GF-D8 (cell line): ENCODE measurements around the gene RAB3C.

Experiments
- DNase-seq: peaks from one replicate; lab custom pipeline; 2025; lab: John Stamatoyannopoulos, UW

RAB3C gene

DNA sequence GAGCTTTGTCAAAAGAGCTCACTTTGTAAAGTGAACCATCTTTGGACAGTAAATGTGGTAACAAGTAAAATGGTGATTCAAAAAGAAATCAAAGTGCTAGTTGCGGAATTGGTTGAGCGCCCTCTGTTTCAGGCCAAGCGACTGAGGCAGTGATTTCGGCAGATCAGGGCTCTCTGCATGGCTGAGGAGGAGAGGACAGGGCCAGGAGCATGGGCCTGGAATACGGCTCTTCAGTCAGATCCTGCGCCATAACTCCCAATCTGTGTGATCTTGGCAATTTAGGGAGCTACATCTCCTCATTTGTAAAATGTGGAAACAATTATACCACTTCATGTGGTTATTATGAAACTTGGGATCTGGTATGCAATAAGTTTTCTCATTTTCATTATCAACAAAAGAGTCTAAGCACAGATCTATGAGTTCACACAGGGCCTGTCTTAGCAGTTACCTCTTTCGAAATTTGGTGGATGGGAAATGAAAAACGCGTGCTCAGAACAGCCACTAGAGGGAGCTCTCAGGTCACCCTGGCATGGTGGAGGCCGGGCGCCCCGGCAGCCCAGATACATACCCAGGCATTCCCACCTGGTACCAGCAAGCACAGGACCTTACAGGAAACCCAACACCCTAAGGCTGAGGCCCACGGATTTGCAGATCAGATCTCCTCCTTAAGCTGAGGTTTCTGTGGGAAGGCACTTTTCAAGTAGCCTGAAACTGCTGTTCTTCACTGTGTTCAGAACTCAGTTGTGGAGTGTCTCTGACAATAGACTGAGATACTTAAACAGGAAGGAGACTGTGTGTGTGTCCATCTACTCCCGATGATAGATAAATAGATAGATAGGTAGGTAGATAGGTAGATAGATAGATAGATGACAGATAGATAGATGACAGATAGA, 303.7 kb downstream of the RAB3C start:
- DNase-seq, result no peak

GRCh38 chr5:58887311-58887710, 304.4 kb downstream of the RAB3C start:
- no peak for DNase-seq

- DNase-seq, result no peak
These were observed 305.0 kb downstream of the RAB3C start for GRCh38 chr5:58887721-58888409.

- DNase-seq, result no peak
These were observed 307.4 kb downstream of the RAB3C start for GRCh38 chr5:58890265-58890664.

DNA sequence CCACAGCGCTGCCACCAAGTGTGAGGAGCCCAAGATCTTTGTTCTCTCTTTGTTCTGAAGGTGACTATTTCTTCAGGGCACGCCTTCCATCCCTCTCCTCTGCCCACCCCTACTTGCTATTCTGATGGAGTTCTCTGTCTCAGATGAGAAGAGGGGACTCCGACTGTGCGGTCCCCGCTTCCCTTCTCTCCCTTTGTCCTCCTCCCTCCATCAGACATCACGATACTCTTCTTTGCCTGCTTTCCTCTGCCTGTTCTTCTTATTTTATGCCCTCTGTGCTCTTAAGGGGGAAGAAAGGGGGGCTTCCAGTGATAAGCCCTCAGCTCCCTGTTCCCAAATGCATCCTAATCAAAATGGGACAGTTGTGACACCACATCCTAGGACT, 307.8 kb downstream of the RAB3C start:
- no peak for DNase-seq

DNA sequence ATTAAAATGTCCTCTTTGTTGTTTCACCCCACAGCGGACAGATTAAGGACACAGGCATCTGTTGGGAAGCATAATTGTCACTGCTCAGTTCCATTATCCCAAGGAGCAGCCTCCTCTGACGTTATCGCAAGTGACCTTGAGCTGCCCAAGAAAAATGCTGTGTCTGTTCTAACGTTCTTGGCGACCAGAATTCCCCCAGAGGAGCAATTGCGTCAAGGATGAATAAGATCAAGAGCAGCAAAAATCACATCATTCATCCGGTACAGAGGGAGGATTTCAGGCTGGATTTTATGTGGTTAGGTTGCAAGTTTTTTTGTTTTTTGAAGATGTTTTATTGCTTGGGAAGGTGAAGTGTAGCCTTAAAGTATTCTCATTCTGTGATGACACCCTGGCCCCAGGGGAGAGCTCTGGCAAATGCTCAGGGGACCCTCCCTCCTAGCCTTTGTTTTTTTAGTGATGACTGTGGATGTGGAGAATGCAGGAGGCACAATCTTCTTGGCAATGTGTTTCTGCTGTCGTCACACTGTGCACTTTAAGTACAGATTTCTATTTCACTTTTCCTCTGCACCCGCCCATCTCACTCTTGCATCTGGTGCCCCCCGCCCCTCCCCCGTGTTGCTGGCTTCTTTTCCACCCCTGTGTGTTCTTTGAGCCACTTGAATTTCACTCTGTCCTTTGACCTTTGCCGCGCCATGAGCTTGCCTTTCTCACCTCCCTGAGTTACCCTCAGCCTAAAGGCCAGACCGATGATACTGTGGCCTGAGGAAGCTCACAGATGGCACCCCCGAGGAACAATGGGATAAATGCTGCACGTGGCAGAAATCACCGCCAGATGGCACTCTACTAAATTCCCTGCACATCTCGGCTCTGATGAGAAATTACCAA, 308.5 kb downstream of the RAB3C start:
- DNase-seq, result no peak

DNA sequence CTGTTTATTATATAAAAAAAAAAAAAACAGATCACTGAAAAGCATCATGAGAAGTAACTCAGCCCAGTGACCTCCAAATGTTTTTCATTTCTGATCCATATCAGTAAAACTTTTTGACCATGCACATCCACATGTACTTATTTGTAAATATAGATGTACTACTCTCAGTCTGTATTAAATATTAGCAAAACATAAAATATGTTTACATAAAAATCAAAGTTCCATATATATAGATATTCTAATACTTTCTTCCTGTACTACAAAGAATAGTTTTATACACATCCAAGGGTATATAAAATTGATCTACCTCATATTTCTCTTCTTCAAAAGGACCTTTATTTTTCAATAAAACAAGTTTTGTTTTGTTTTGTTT, 309.1 kb downstream of the RAB3C start:
- no peak for DNase-seq

- DNase-seq, result no peak
These were observed 310.7 kb downstream of the RAB3C start for GRCh38 chr5:58893551-58893950.

DNA sequence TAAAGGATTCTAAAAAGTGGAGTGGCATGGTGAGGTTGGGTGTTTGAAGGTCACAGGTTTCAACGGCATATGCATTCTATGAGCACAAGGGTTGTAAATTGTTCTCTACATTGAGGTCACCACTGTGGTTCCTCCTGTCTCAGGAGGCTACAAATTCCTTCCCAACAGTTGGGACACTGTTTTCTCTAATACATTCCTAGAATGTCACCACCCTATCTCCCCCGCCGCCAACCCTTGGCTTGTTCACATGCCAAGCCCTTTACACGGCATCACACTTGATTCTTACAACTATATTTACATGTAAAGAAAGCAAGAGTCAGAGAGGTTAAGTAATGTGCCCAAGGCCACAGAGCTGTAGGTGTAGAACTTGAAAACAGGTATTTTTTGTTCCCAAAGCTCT, 315.1 kb downstream of the RAB3C start:
- DNase-seq, result no peak

DNA sequence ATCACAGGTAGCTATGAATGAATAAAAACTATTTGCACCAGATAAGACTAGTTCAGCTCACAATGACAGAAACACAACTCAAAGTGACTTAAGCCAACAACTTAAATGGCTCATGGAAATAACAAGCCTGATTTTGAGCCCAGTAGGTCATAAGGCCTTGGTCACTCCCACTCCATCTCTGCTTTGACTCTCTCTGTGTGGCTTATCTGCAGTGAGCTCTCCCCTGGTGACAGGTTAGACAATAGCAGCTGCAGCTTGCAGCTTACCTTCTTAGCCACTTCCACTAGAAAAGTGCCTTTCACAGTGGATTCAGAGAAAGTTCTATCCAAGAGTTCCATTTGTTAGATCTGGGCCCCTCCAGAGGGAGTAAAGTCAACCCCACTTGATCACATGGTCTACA, 315.7 kb downstream of the RAB3C start:
- DNase-seq, result no peak

DNA sequence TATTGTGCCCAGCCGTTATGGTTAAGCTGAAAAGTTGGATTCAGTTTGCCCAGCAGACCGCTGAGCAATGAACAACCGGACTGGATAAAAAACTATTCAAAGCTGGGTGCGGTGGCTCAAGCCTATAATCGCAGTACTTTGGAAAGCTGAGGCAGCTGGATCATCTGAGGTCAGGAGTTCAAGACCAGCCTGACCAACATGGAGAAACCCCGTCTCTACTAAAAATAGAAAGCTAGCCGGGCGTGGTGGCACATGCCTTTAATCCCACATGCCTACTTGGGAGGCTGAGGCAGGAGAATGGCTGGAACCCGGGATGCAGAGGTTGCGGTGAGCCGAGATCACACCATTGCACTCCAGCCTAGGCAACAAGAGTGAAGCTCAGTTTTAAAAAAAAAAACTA, 318.4 kb downstream of the RAB3C start:
- DNase-seq, result no peak

DNA sequence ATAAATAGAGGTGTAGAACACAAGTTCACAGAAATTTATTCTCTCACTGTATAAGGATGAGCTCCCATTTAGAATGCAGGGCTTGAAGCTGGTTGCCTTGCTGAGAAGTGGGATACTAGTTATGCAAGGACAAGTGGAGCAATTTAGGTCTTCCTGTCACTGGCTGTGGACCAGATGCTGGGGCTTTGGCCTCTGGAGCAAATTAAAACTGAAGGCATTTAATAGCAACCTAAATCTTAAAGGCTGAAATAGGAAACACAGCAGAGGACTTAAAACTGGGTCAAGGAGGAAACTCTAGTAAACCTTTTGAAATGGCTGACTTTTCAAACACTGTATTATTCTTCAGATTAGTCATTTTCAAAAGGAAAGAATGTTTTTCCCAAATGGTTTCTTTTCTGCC, 319.4 kb downstream of the RAB3C start:
- no peak for DNase-seq

DNA sequence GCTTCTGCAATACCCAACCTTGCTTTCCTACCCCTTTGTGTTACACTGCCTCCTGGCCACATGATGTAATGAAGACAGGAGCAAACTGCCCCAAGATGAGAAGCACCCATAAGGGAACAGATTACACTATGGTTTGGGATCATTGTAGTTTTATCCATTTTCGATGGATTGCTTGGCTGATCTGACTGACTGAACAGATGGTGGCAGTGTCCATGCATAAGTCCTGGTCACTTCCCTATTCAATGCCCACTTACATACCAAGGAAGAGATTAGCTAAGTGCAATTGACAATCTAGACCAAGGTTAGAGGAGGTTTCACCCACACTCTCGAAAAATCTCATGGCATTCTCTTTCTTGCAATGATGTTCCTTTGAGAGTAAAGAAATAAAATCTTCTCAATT, 319.9 kb downstream of the RAB3C start:
- DNase-seq, result no peak

GRCh38 chr5:58904737-58905136, 321.9 kb downstream of the RAB3C start:
- no peak for DNase-seq

DNA sequence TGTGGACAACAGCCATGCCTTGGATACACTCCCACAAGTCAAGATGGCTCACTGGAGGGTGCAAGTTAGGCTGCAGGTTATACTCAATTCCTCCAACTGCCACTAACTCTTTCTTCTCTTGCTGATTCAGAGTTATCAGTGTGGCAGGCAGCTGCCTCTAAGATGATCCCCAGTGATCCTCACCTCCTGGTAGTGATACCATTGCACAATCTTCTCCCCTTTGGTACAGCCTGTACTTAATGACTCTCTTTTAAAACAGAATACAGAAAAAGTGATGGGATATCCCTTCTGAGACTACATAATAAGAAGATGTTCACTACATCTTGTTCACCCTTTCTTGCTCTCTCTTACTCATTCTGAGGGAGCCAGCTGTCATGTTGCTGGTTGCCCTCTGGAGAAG, 323.1 kb downstream of the RAB3C start:
- no peak for DNase-seq
